Placental epithelial cell (primary cell): ENCODE results near the gene LYAR. TPM values are rescaled to one million over a fixed set of nuclear protein-coding genes. Genes with fewer than 3 reads are reported as not detected.

ENCODE experiments used
- total RNA-seq: library from RNA; depleted of rRNA; stranded (reverse); fragments of >200 nt; gene quantifications from 2 replicates; pipeline ENCODE4 v1.2.3, GENCODE V29; 2012

LYAR gene, protein sequence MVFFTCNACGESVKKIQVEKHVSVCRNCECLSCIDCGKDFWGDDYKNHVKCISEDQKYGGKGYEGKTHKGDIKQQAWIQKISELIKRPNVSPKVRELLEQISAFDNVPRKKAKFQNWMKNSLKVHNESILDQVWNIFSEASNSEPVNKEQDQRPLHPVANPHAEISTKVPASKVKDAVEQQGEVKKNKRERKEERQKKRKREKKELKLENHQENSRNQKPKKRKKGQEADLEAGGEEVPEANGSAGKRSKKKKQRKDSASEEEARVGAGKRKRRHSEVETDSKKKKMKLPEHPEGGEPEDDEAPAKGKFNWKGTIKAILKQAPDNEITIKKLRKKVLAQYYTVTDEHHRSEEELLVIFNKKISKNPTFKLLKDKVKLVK
- 2.0 and 2.4 TPM in 2 replicates for total RNA-seq

DNA sequence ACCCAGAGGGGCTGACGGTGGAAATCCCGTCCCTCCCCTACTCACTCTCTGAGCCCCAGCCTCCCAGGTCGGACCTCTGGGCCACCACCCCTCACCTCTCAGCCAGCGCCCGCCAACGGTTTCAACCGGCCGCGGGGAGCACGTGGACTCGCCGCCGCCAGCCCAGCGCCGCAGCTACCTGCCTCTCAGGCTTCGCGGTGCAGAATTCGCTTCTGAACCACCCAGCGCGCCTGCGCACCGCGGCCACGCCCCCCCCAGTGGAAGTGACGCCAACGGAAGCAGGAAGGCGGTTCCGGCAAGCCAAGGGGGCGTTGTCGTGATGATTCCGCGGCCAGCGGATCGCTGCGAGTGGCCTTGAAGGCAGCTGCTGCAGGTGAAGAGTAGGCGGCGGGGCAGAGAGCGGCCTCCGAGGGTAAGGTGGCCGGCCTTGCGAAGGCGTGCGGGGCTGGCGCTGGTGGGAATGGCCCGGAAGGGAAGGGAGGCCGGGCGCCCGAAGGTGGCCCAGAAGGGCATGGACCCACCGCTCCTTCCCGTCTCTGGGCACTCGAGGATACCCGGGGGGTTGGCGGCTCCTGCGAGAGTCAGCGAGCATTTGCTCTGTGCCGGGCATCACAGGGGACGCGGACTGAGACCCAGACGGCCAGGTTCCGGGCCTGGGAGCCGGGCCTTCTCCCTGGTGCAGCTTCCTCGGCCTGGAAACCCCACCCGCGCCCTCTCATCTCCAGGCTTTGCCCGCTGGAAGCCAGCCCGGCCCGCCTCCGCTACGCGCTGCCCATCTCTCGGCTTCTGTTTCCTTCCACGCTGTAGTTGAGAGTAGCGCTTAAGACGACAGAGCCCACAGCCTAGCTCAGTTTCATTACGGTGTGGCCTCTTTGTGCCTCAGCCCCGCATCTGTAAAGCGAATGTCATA, at the start of gene LYAR, which contains the start of gene ZBTB49:
Gene LYAR (minus strand): TSS at position 214 of the 910 bp plus-strand sequence. CDS start 6,412 bp downstream, outside the sequence.
Gene ZBTB49 (plus strand): TSS at position 311 of the 910 bp plus-strand sequence. CDS start 9,695 bp downstream, outside the sequence.

DNA sequence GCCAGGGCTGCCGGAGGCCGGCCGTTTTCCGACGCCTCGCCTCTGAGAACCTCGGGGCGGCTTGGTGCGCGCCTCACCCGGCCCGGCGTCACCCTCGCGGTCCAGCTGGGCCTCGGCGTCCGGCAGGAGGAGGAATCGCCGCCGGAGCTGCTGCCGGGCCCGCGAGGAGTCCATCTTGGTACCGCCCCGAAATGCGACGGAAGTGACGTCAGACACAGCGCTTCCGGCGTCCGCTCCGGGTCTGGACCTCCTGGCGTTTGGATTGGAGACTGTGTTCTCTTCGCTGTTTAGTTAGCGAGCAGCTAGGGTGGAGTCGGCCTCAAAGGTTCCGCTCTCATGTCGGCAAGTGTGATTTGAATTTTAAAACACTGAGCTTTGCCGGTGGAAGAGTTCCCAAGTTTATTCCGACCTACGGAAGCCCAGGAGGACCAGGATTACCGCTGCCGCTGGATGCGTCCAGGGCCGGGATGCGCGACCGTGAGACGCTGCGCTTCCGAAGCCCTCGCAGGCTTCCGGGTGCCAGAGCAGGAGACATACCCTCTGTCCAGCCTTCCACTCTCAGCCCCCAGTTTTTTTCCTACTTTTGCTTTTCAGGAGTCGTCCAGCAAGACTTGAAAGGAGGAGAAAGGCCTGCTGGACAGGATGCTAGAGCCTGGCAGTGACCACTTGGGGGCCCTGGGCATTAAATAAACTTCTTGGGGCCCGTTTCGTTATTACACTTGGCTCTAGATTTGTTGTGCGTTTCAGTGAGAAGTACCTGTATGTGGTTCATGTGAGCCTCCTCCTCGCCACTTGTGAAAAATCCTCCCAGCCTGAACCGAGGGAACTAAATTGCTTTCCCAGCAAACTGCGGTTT, 41.7 kb downstream of the LYAR start, which contains the start of gene TMEM128:
Gene TMEM128 (minus strand): TSS at position 195 of the 856 bp plus-strand sequence. CDS start 21 bp downstream, at position 174.

GRCh38 chr4:4226606-4227438, 63.1 kb downstream of the LYAR start, which contains the start of gene OTOP1:
TSS of gene OTOP1 (minus strand) at chr4:4226929. CDS start at chr4:4226864, 65 bp downstream.

Other genes starting within 250 kb of the LYAR start
- gene OTOP1, start 63.2 kb downstream of the LYAR start, total RNA-seq, result not detected in 2 replicates
- gene TMEM128, start 41.9 kb downstream of the LYAR start, total RNA-seq, result 19.2 and 20.6 TPM in 2 replicates
- 4.0 and 4.7 TPM in 2 replicates for gene ZBTB49, start 97 bp upstream of the LYAR start, total RNA-seq
- gene NSG1, start 96.9 kb upstream of the LYAR start, total RNA-seq, result 102 and 108 TPM in 2 replicates